Common myeloid progenitor, CD34-positive (primary cell): Measurements from ENCODE around the gene NIM1K.
"Not testable (repeated sequence)": the region's sequence is repeated elsewhere in the genome, so short reads cannot be mapped to it uniquely, and the experiment has no call there.

Source experiments
- CTCF ChIA-PET: fragments of 350-600 bp; sonication (Branson Sonifier 250); formaldehyde crosslinking; loops from one replicate; lab custom pipeline; 2021; ENCODE audit warnings: antibody characterized with exemption; lab: Charles Lee
- POLR2A ChIA-PET: fragments of 350-600 bp; sonication (Branson Sonifier 250); formaldehyde crosslinking; loops from one replicate; lab custom pipeline; 2021; ENCODE audit warnings: antibody characterized with exemption; lab: Charles Lee
- DNase-seq, 3 donors: peaks; one replicate each; pipeline versions ENCODE4 v3.0.0 to v3.0.0-alpha.2; 2013
- H3K27ac ChIP-seq, 2 experiments: 1 replicate in 1 of 2; 2 replicates in 1 of 2; pipeline ENCODE4 v1.7.0; 2013; ENCODE audit warnings: inconsistent platforms in 2 of 2, low read length in 2 of 2, mild to moderate bottlenecking in 2 of 2, low read depth in 1 of 2, moderate library complexity in 1 of 2; ENCODE audit not compliant: severe bottlenecking in 2 of 2, insufficient read depth in 1 of 2, poor library complexity in 1 of 2
- H3K27me3 ChIP-seq, 5 experiments: replicated peaks in 2 of 5; 1 replicate in 3 of 5; 2 replicates in 2 of 5; pipeline versions ENCODE4 v1.6.1 to v1.7.0; 2013; ENCODE audit warnings: low read length in 4 of 5, mild to moderate bottlenecking in 2 of 5, moderate library complexity in 2 of 5, inconsistent platforms in 1 of 5; ENCODE audit not compliant: insufficient read depth in 5 of 5, control insufficient read depth in 4 of 5
- H3K36me3 ChIP-seq, 4 experiments: 1 replicate in 2 of 4; 2 replicates in 2 of 4; pipeline versions ENCODE4 v1.6.1 to v1.7.0; 2013; ENCODE audit warnings: low read length in 3 of 4, control low read depth in 1 of 4, mild to moderate bottlenecking in 1 of 4; ENCODE audit not compliant: control insufficient read depth in 4 of 4, insufficient read depth in 4 of 4
- H3K4me1 ChIP-seq, 4 experiments: 1 replicate in 3 of 4; 2 replicates in 1 of 4; pipeline versions ENCODE4 v1.6.1 to v1.7.1; 2013; ENCODE audit warnings: low read length in 3 of 4, mild to moderate bottlenecking in 3 of 4, control low read depth in 1 of 4, inconsistent platforms in 1 of 4, moderate library complexity in 1 of 4; ENCODE audit not compliant: control insufficient read depth in 4 of 4, insufficient read depth in 4 of 4; ENCODE audit errors: control extremely low read depth in 1 of 4
- H3K4me3 ChIP-seq, 7 experiments: 1 replicate in 4 of 7; 2 replicates in 3 of 7; pipeline versions ENCODE4 v1.5.1 to v1.7.0; 2013; ENCODE audit warnings: mild to moderate bottlenecking in 7 of 7, low read length in 6 of 7, moderate library complexity in 6 of 7, inconsistent platforms in 2 of 7, low read depth in 2 of 7, control low read depth in 1 of 7; ENCODE audit not compliant: insufficient read depth in 4 of 7, control insufficient read depth in 1 of 7; ENCODE audit errors: extremely low read depth in 1 of 7
- H3K9me3 ChIP-seq, 5 experiments: 1 replicate in 4 of 5; 2 replicates in 1 of 5; pipeline versions ENCODE4 v1.6.1 to v1.7.1; 2013; ENCODE audit warnings: low read length in 4 of 5, mild to moderate bottlenecking in 2 of 5, inconsistent platforms in 1 of 5, low read depth in 1 of 5, moderate library complexity in 1 of 5; ENCODE audit not compliant: control insufficient read depth in 4 of 5, insufficient read depth in 2 of 5; ENCODE audit errors: control extremely low read depth in 1 of 5
- WGBS: methylation state at CpG from one replicate; pipeline ENCODE4 v1.1.5; 2013; ENCODE audit not compliant: insufficient coverage; 5-methylcytosine and 5-hydroxymethylcytosine counted together

Gene NIM1K

GRCh38 chr5:43195670-43196265 lies 3.7 kb downstream of the NIM1K start:
- Histone ChIP-seq H3K4me3 (no peak overlapping the region), H3K27ac (no peak overlapping the region), H3K27me3 (peaks cover 0 to 40% (median 14%) of the 10 kb centered on the region in 5 experiments), H3K9me3 (no peaks in the 10 kb centered on the region), H3K4me1 (peaks cover 2 to 23% (median 20%) of the 10 kb centered on the region in 4 experiments), H3K36me3 (no peaks in the 10 kb centered on the region)
- DNase-seq, result no peak
- ChIA-PET CTCF (no interaction called here), POLR2A (interaction anchor here (0.7 kb wide), 1 partner anchor 19 kb away, joined by 3 read pairs; no protein-coding TSS in a partner anchor)
- WGBS, result 100% methylated on average over 4 of the region's 7 CpGs

- Histone ChIP-seq H3K36me3 (no peaks in the 10 kb centered on the region), H3K27ac (no peak overlapping the region), H3K9me3 (no peaks in the 10 kb centered on the region), H3K27me3 (peaks cover 0 to 22% (median 3%) of the 10 kb centered on the region in 5 experiments), H3K4me1 (peaks cover 0 to 12% (median 9%) of the 10 kb centered on the region in 4 experiments), H3K4me3 (no peak overlapping the region)
- ChIA-PET CTCF (no interaction called here), POLR2A (no interaction called here)
- DNase-seq, result no peak
- WGBS, result 100% methylated on average over 2 of the region's 3 CpGs
Observed at GRCh38 chr5:43197535-43197934, 5.5 kb downstream of the NIM1K start.

DNA sequence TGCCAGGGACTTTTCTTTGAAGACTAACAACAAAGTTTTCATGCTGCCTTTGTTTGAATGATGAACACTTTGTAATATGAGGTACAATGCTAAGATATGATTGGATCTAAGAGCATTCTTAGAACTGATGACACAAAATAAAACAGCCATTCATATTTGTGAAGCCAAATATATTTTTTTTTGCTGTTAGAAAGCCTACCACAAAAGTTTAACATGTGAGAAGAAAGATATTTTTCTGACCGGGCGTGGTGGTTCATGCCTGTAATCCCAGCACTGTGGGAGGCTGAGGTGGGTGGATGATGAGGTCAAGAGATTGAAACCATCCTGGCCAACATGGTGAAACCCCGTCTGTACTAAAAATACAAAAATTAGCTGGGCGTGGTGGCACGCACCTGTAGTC lies 9.4 kb downstream of the NIM1K start:
- H3K9me3 ChIP-seq, H3K4me1 ChIP-seq, H3K36me3 ChIP-seq, POLR2A ChIA-PET, H3K27me3 ChIP-seq, H3K4me3 ChIP-seq, H3K27ac ChIP-seq, DNase-seq: not testable (repeated sequence)
- CTCF ChIA-PET, result interaction anchor here (0.6 kb wide), 1 partner anchor 254 kb away, joined by 3 read pairs; no protein-coding TSS in a partner anchor
- 100% methylated on average over 2 of the region's 5 CpGs for WGBS

DNA sequence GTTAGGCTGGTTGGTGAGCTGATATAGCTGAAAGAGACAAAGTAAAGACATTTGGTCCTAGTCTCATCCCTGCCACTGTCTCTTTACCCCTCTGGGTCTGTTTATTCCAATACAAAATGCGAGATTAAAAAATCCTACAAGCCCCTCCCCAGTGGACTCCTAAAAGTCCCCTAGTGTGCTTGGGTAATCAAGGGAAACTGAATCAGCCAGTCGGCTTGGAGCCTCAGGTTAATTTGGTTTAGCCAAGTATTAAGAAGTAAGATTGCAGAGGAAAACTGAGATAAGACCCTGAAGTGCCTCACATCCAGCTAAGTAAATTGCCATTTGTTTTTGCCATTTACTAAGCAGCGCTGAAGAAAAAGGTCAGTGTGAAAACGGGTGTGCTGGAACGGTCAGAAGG lies 10.4 kb downstream of the NIM1K start:
- no peak for DNase-seq
- Histone ChIP-seq H3K4me1 (no peaks in the 10 kb centered on the region), H3K9me3 (no peaks in the 10 kb centered on the region), H3K36me3 (no peaks in the 10 kb centered on the region), H3K4me3 (no peak overlapping the region), H3K27ac (no peak overlapping the region), H3K27me3 (peaks cover 0 to 3% (median 0%) of the 10 kb centered on the region in 5 experiments)
- WGBS, result 92% methylated on average over 4 of the region's 5 CpGs
- ChIA-PET CTCF (interaction anchor here (1.3 kb wide), 1 partner anchor 11 kb away, joined by 3 read pairs; the partner anchor contains the start of gene NIM1K), POLR2A (no interaction called here)

DNA sequence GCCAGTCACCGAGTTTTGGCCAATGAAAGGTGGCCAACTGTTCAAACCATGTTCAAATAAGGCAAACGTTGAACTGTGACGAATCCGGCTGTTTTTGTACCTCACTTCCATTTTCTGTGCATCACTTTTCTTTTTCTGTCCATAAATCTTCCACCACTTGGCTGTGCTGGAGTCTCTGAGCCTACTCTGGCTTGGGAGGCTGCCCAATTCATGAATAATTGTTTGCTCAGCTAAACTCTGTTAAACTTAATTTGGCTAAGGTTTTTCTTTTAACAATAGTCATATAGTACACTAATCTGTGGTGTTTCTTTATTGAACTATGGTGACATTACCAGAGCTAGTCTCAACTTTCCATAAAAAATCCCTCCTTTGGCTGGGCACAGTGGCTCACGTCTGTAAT lies 11.3 kb downstream of the NIM1K start:
- WGBS, result 96% methylated on average over 4 of the region's 5 CpGs
- POLR2A ChIA-PET, result no interaction called here
- CTCF ChIA-PET, result interaction anchor here (1.3 kb wide), 1 partner anchor 12 kb away, joined by 3 read pairs; the partner anchor contains the start of gene NIM1K
- Histone ChIP-seq H3K4me1 (no peaks in the 10 kb centered on the region), H3K36me3 (no peaks in the 10 kb centered on the region), H3K4me3 (no peak overlapping the region), H3K9me3 (no peaks in the 10 kb centered on the region), H3K27ac (no peak overlapping the region), H3K27me3 (peaks cover 0 to 3% (median 0%) of the 10 kb centered on the region in 5 experiments)
- no peak for DNase-seq

DNA sequence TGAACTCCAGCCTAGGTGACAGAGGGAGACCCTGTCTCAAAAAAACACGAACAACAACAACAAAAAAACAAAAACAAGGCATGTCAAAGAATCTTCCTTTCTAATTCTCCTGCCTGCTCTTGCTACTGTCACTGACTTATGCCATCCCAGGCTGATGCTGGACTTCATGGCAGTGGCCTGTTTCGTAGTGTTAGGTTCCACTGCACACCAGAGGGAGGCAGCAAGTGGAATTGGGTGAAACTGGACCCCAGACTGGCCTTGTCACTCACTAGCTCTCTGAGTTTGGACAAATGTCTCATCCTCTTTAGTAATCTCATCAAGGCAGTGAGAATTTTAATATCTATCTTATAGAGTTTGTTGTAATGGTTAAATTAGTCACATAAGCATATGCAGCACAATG lies 12.9 kb downstream of the NIM1K start:
- H3K27me3 ChIP-seq, result peaks cover 0 to 3% (median 0%) of the 10 kb centered on the region in 5 experiments
- DNase-seq, result no peak
- H3K27ac ChIP-seq, result no peak overlapping the region
- H3K36me3 ChIP-seq, result no peaks in the 10 kb centered on the region
- WGBS, result 92% methylated on average over 2 of the region's 2 CpGs
- CTCF ChIA-PET, result no interaction called here
- no peaks in the 10 kb centered on the region for H3K9me3 ChIP-seq
- H3K4me3 ChIP-seq, result no peak overlapping the region
- POLR2A ChIA-PET, result no interaction called here
- no peaks in the 10 kb centered on the region for H3K4me1 ChIP-seq

GRCh38 chr5:43207601-43208000 lies 15.6 kb downstream of the NIM1K start:
- WGBS, result 100% methylated on average over 4 of the region's 4 CpGs
- no peaks in the 10 kb centered on the region for H3K4me1 ChIP-seq
- DNase-seq, result no peak
- no peaks in the 10 kb centered on the region for H3K9me3 ChIP-seq
- no peaks in the 10 kb centered on the region for H3K36me3 ChIP-seq
- ChIA-PET POLR2A (no interaction called here), CTCF (interaction anchor here (0.9 kb wide), 1 partner anchor 14 kb away, joined by 3 read pairs; no protein-coding TSS in a partner anchor)
- H3K27ac ChIP-seq, result no peak overlapping the region
- peaks cover 0 to 6% (median 2%) of the 10 kb centered on the region in 5 experiments for H3K27me3 ChIP-seq
- H3K4me3 ChIP-seq, result no peak overlapping the region
